ENCODE data around the gene ARL11.
"Not testable (repeated sequence)": the region's sequence is repeated elsewhere in the genome, so short reads cannot be mapped to it uniquely, and the experiment has no call there.

Gene ARL11

DNA sequence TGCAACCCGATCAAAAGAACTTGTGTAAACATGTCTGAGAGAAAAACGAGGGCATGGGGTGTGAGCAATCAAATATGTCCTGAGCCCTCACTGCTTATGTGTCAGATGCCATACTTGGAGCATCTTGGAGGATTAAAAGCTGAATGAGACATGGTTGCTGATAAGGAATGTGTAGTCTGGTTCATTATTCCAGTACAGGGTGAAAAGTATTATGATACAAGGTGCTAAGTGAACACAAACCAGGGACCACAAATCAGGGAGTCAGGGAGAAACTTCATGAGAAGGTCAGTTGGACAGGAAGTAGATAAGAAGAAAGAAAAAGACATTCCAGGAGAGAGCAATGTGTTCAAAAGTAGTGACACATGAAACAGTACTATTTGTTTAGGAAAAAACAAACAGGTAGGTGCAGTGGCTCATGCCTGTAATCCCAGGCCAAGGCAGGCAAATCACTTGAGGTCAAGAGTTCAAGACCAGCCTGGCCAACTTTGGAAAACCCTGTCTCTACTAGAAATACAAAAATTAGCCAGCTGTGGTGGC, 40.9 kb upstream of the ARL11 start:
- TF ChIP-seq, protein P1, sequence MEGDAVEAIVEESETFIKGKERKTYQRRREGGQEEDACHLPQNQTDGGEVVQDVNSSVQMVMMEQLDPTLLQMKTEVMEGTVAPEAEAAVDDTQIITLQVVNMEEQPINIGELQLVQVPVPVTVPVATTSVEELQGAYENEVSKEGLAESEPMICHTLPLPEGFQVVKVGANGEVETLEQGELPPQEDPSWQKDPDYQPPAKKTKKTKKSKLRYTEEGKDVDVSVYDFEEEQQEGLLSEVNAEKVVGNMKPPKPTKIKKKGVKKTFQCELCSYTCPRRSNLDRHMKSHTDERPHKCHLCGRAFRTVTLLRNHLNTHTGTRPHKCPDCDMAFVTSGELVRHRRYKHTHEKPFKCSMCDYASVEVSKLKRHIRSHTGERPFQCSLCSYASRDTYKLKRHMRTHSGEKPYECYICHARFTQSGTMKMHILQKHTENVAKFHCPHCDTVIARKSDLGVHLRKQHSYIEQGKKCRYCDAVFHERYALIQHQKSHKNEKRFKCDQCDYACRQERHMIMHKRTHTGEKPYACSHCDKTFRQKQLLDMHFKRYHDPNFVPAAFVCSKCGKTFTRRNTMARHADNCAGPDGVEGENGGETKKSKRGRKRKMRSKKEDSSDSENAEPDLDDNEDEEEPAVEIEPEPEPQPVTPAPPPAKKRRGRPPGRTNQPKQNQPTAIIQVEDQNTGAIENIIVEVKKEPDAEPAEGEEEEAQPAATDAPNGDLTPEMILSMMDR (conservative IDR thresholded peaks at IDR 0.05; ENCODE audit: low read depth, low read length) = no peak
- no peak overlapping the region for H3K4me3 ChIP-seq (ENCODE audit: low read length)
- DNase-seq (ENCODE audit: low read depth) = peak; percentile 88

GRCh38 chr13:49590714-49591113, 37.6 kb upstream of the ARL11 start:
- DNase-seq (ENCODE audit: low read depth); H3K4me3 ChIP-seq (ENCODE audit: low read length): not testable (repeated sequence)

DNA sequence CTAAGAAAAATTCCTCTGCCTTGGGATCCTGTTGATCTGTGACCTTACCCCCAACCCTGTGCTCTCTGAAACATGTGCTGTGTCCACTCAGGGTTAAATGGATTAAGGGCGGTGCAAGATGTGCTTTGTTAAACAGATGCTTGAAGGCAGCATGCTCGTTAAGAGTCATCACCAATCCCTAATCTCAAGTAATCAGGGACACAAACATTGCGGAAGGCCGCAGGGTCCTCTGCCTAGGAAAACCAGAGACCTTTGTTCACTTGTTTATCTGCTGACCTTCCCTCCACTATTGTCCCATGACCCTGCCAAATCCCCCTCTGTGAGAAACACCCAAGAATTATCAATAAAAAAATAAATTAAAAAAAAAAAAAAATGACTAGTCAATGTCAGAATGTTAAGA, 34.4 kb upstream of the ARL11 start:
- not testable (repeated sequence) for H3K4me3 ChIP-seq (ENCODE audit: low read length); DNase-seq (ENCODE audit: low read depth)

- DNase-seq (ENCODE audit: low read depth) = no peak
- TF ChIP-seq, protein P1 (conservative IDR thresholded peaks at IDR 0.05; ENCODE audit: low read depth, low read length) = no peak
- no peak overlapping the region for H3K4me3 ChIP-seq (ENCODE audit: low read length)
Observed at GRCh38 chr13:49594576-49594975, 33.7 kb upstream of the ARL11 start.

GRCh38 chr13:49596221-49596620, 32.1 kb upstream of the ARL11 start:
- no peak for DNase-seq (ENCODE audit: low read depth)

GRCh38 chr13:49597043-49597641, 31.2 kb upstream of the ARL11 start:
- TF ChIP-seq, protein P1 (conservative IDR thresholded peaks at IDR 0.05; ENCODE audit: low read depth, low read length) = no peak

More at GRCh38 chr13:49596221-49596620, 32.1 kb upstream of the ARL11 start:
- TF ChIP-seq, protein P1 (conservative IDR thresholded peaks at IDR 0.05; ENCODE audit: low read depth, low read length) = no peak
- H3K4me3 ChIP-seq (ENCODE audit: low read length) = no peak overlapping the region

GRCh38 chr13:49602005-49602404, 26.3 kb upstream of the ARL11 start:
- DNase-seq (ENCODE audit: low read depth) = no peak
- H3K4me3 ChIP-seq (ENCODE audit: low read length) = no peak overlapping the region
- TF ChIP-seq, protein P1 (conservative IDR thresholded peaks at IDR 0.05; ENCODE audit: low read depth, low read length) = no peak

More at GRCh38 chr13:49597043-49597641, 31.2 kb upstream of the ARL11 start:
- DNase-seq (ENCODE audit: low read depth) = no peak
- H3K4me3 ChIP-seq (ENCODE audit: low read length) = no peak overlapping the region

- H3K4me3 ChIP-seq (ENCODE audit: low read length); DNase-seq (ENCODE audit: low read depth): not testable (repeated sequence)
Observed at GRCh38 chr13:49602615-49603014, 25.7 kb upstream of the ARL11 start.

DNA sequence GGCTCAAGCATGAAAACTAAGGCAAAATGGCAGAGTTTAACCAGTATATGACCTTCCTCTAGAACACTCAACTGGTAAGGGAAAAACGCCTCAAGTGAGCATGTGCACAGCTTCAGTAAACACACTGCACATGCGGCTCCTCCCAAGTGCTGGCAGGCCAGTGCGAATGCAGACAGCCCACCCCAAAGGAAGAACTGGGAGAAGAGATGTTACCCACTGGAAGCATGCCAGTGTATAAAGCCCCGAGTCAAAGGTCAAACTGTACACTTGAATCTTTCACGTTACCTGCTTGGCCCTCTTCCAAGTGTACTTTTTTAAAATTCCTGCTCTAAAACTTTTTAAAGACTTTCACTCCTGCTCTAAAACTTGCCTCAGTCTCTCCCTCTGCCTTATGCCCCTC, 23.7 kb upstream of the ARL11 start:
- no peak overlapping the region for H3K4me3 ChIP-seq (ENCODE audit: low read length)
- TF ChIP-seq, protein P1 (conservative IDR thresholded peaks at IDR 0.05; ENCODE audit: low read depth, low read length) = no peak
- no peak for DNase-seq (ENCODE audit: low read depth)

All from retinal pigment epithelial cell (primary cell).